Panc1 (cell line): ENCODE data around the gene AURKB. TPM values are rescaled to one million over a fixed set of nuclear protein-coding genes. Genes with fewer than 3 reads are reported as not detected.
A peak's percentile ranks its signal among the peaks of the same experiment; 100 is the strongest.

Source experiments
- ATAC-seq: fragments of 200-7000 bp; cut with Tn5 transposase; 2 replicates; pipeline ENCODE4 v1.9.1; 2020; ENCODE audit warnings: mild to moderate bottlenecking, moderate library complexity
- BruUV-seq: library from RNA; stranded (reverse); fragments of 400-500 nt; replicated peaks from 2 replicates; lab custom pipeline; 2021; lab: Mats Ljungman, UMichigan
- CTCF ChIA-PET: fragments of 300-600 bp; sonication (Branson Sonifier 250); formaldehyde crosslinking; loops from one replicate; lab custom pipeline; 2022; ENCODE audit warnings: antibody characterized with exemption; lab: Charles Lee
- POLR2A ChIA-PET: fragments of 300-600 bp; sonication (Branson Sonifier 250); formaldehyde crosslinking; loops from one replicate; lab custom pipeline; 2022; ENCODE audit warnings: antibody characterized with exemption; lab: Charles Lee
- DNase-seq: peaks from one replicate; pipeline ENCODE4 v3.0.0-alpha.2; 2010; ENCODE audit warnings: low read depth, low spot score
- H3K27ac ChIP-seq: 2 replicates; pipeline ENCODE4 v1.5.1; 2011; ENCODE audit warnings: mild to moderate bottlenecking, low read length, inconsistent platforms
- H3K27me3 ChIP-seq: fragments of 200-500 bp; sonication (Bioruptor generic); 2 replicates; pipeline ENCODE4 v1.6.0; 2014; ENCODE audit warnings: low read length, inconsistent platforms; ENCODE audit not compliant: control insufficient read depth, insufficient read depth
- H3K36me3 ChIP-seq: fragments of 200-500 bp; sonication (Bioruptor generic); 2 replicates; pipeline ENCODE4 v1.5.1; 2014; ENCODE audit warnings: inconsistent platforms, mild to moderate bottlenecking, low read length, moderate library complexity; ENCODE audit not compliant: control insufficient read depth, insufficient read depth
- H3K4me1 ChIP-seq: 2 replicates; pipeline ENCODE4 v1.5.1; 2011; ENCODE audit warnings: inconsistent platforms, mild to moderate bottlenecking, low read length, moderate library complexity; ENCODE audit not compliant: control insufficient read depth, insufficient read depth
- H3K4me3 ChIP-seq, 2 experiments: 2 replicates each; pipeline ENCODE4 v1.5.1; 2011 to 2012; ENCODE audit warnings: low read depth in 2 of 2, low read length in 2 of 2, mild to moderate bottlenecking in 2 of 2, inconsistent platforms in 1 of 2, moderate library complexity in 1 of 2
- H3K9me3 ChIP-seq: fragments of 200-500 bp; sonication (Bioruptor generic); 2 replicates; pipeline ENCODE4 v1.5.1; 2014; ENCODE audit warnings: low read depth, mild to moderate bottlenecking, inconsistent platforms, low read length, moderate library complexity; ENCODE audit not compliant: control insufficient read depth, insufficient read depth
- POLR2AphosphoS5 ChIP-seq: IDR thresholded peaks from 2 replicates; pipeline ENCODE4 v1.6.1; 2012; ENCODE audit warnings: mild to moderate bottlenecking, low read depth, low read length, moderate library complexity
- SIN3A ChIP-seq: IDR thresholded peaks from 2 replicates; pipeline ENCODE4 v1.6.1; 2012; ENCODE audit warnings: low read depth, mild to moderate bottlenecking, low read length, moderate library complexity, borderline replicate concordance; ENCODE audit not compliant: insufficient read depth
- TCF7L2 ChIP-seq: IDR thresholded peaks from 2 replicates; pipeline ENCODE4 v1.6.1; 2011; ENCODE audit warnings: mild to moderate bottlenecking, low read depth, low read length, inconsistent platforms
- in situ Hi-C: cut with HindIII; loops from 2 replicates; pipeline ENCODE4 v1.10.0; 2016; ENCODE audit warnings: low sequenced_read_pairs, low pct_unique_long_range_greater_than_20kb
- intact Hi-C: fragments of 100-400 bp; cut with micrococcal nuclease; formaldehyde crosslinking; loops from one replicate; pipeline ENCODE4 v1.10.0; 2022; ENCODE audit not compliant: unreplicated experiment
- total RNA-seq: library from RNA; stranded (reverse); gene quantifications from one replicate; pipeline ENCODE4 v1.2.1, GENCODE V29; 2021; ENCODE audit not compliant: unreplicated experiment
- TF ChIP-seq, protein P1 (sequence below), 2 experiments: IDR thresholded peaks; 2 replicates each; pipeline ENCODE4 v1.6.1; 2011 to 2012; ENCODE audit warnings: low read depth in 2 of 2, control low read depth in 1 of 2, low read length in 1 of 2, mild to moderate bottlenecking in 1 of 2, moderate library complexity in 1 of 2; ENCODE audit not compliant: insufficient read depth in 1 of 2
- TF ChIP-seq, protein P2 (sequence below): fragments of 450-650 bp; IDR thresholded peaks from 2 replicates; pipeline ENCODE4 v1.5.1; 2017; ENCODE audit warnings: mild to moderate bottlenecking

The AURKB gene
- total RNA-seq, 1 experiment from 2014 or later: 85.8 TPM

DNA sequence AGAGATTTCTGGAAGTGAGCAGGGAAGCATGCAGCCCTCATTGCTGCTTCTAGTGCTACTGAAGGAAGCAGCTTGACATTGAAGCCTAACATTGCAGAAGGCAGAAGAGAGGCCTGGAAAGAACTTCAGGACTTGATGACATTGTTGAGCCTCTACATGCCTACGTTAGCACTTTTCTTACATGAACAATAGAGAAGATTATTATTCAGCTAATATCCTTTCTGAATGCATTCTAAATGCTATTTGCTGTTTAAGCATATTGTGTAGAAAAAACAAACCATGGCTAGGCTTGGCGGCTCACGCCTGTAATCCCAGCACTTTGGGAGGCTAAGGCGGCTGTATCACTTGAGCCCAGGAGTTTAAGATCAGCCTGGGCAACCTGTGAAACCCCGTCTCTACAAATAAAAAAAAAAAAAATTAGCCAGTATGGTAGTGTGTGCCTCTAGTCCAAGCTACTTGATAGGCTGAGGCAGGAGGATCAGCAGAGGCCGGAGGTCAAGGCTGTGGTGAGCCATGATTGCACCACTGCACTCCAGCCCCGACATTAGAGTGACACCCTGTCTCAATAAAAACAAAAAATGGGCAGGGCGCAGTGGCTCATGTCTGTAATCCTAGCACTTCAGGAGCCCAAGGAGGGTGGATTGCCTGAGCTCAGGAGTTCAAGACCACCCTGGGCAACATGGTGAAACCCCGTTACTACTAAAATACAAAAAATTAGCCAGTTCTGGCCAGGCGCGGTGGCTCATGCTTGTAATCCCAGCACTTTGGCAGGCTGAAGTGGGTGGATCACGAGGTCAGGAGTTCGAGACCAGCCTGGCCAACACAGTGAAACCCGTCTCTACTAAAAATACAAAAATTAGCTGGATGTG, 2.2 kb upstream of the AURKB start:
- CTCF ChIA-PET: no interaction called here
- no peak overlapping the region for H3K4me3 ChIP-seq
- no peak for DNase-seq

DNA sequence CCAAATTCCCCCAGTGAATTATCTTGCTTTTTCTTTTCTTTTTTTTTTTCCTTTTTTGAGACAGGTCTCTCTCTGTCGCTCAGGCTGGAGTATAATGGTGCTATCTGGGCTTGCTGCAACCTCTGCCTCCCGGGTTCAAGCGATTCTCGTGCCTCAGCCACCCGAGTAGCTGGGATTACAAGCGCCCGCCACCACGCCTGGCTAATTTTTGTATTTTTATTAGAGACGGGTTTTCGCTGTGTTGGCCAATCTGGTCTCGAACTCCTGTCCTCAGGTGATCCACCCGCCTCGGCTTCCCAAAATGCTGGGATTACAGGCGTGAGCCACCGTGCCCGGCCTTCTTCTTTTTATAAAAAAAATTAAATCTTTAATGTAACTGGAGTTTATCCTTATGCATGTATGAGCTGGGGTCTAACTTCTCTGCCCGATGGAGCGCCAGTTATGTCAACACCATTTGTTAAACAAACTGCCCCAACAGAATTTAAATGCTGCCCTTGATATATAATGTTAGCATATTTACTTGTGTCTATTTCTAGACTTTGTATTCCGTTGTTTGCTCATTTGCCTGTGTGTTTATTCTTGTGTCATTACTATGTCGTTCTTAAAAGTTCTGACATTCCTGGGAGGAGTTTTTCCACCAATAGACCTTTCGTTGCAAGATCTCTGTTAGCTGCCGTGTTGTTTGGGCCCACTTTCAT, 535 bp upstream of the AURKB start:
- TSS peak; percentile 86 for BruUV-seq
- intact Hi-C loops: no loop called here
- H3K27ac ChIP-seq: peak overlapping the region; percentile 93
- no peak for TF ChIP-seq SIN3A
- no peak for TF ChIP-seq TCF7L2
- TF ChIP-seq, protein P1, sequence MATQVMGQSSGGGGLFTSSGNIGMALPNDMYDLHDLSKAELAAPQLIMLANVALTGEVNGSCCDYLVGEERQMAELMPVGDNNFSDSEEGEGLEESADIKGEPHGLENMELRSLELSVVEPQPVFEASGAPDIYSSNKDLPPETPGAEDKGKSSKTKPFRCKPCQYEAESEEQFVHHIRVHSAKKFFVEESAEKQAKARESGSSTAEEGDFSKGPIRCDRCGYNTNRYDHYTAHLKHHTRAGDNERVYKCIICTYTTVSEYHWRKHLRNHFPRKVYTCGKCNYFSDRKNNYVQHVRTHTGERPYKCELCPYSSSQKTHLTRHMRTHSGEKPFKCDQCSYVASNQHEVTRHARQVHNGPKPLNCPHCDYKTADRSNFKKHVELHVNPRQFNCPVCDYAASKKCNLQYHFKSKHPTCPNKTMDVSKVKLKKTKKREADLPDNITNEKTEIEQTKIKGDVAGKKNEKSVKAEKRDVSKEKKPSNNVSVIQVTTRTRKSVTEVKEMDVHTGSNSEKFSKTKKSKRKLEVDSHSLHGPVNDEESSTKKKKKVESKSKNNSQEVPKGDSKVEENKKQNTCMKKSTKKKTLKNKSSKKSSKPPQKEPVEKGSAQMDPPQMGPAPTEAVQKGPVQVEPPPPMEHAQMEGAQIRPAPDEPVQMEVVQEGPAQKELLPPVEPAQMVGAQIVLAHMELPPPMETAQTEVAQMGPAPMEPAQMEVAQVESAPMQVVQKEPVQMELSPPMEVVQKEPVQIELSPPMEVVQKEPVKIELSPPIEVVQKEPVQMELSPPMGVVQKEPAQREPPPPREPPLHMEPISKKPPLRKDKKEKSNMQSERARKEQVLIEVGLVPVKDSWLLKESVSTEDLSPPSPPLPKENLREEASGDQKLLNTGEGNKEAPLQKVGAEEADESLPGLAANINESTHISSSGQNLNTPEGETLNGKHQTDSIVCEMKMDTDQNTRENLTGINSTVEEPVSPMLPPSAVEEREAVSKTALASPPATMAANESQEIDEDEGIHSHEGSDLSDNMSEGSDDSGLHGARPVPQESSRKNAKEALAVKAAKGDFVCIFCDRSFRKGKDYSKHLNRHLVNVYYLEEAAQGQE (IDR thresholded peaks at IDR 0.05; ENCODE audit: insufficient read depth in 1 of 2, low read depth in 2 of 2, low read length in 1 of 2): no peak
- no peaks in the 10 kb centered on the region for H3K27me3 ChIP-seq
- in situ Hi-C loops: no loop called here
- ChIA-PET CTCF (interaction anchor here (1.2 kb wide), 1 partner anchor 155 kb away, joined by 5 read pairs; no protein-coding TSS in a partner anchor), POLR2A (interaction anchor here (0.7 to 1.2 kb wide), 4 partner anchors 10 to 38 kb away, joined by 3 to 6 read pairs (median 4); partner anchors contain the start of genes CTC1 and PFAS)
- ATAC-seq: peak; percentile 6; the same call in 1 of the 2 replicates
- peak overlapping the region; percentile 75 to 84 for H3K4me3 ChIP-seq
- H3K36me3 ChIP-seq: peaks cover 4% of the 10 kb centered on the region
- DNase-seq: no peak
- H3K4me1 ChIP-seq: peaks cover 18% of the 10 kb centered on the region
- H3K9me3 ChIP-seq: no peaks in the 10 kb centered on the region

More for the DNA sequence above, 2.2 kb upstream of the AURKB start:
- H3K9me3 ChIP-seq: no peaks in the 10 kb centered on the region
- H3K27me3 ChIP-seq: no peaks in the 10 kb centered on the region
- TF ChIP-seq, protein P1 (IDR thresholded peaks at IDR 0.05; ENCODE audit: insufficient read depth in 1 of 2, low read depth in 2 of 2, low read length in 1 of 2): no peak
- TF ChIP-seq, protein P2, sequence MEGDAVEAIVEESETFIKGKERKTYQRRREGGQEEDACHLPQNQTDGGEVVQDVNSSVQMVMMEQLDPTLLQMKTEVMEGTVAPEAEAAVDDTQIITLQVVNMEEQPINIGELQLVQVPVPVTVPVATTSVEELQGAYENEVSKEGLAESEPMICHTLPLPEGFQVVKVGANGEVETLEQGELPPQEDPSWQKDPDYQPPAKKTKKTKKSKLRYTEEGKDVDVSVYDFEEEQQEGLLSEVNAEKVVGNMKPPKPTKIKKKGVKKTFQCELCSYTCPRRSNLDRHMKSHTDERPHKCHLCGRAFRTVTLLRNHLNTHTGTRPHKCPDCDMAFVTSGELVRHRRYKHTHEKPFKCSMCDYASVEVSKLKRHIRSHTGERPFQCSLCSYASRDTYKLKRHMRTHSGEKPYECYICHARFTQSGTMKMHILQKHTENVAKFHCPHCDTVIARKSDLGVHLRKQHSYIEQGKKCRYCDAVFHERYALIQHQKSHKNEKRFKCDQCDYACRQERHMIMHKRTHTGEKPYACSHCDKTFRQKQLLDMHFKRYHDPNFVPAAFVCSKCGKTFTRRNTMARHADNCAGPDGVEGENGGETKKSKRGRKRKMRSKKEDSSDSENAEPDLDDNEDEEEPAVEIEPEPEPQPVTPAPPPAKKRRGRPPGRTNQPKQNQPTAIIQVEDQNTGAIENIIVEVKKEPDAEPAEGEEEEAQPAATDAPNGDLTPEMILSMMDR: no peak
- TF ChIP-seq SIN3A (no peak), POLR2AphosphoS5 (no peak), TCF7L2 (no peak)
- peaks cover 4% of the 10 kb centered on the region for H3K36me3 ChIP-seq
- in situ Hi-C loops (no loop called here), intact Hi-C loops (no loop called here)
- POLR2A ChIA-PET: no interaction called here
- peaks cover 18% of the 10 kb centered on the region for H3K4me1 ChIP-seq
- H3K27ac ChIP-seq: no peak overlapping the region
- ATAC-seq: no peak
- BruUV-seq: no TSS peak
